Lower leg skin (tissue), 3 donors: ENCODE data around the gene DRC3.

Source experiments
- CTCF ChIP-seq, 3 donors: fragments of 450-650 bp; IDR thresholded peaks; one replicate each; pipeline ENCODE4 v1.5.1; 2016; ENCODE audit warnings: antibody characterized with exemption in 3 of 3, mild to moderate bottlenecking in 3 of 3, moderate library complexity in 2 of 3
- POLR2A ChIP-seq, 2 donors: fragments of 450-650 bp; IDR thresholded peaks; one replicate each; pipeline ENCODE4 v1.6.1; 2016 to 2017; ENCODE audit warnings: antibody characterized with exemption in 2 of 2, mild to moderate bottlenecking in 1 of 2, moderate library complexity in 1 of 2

GRCh38 chr17:17934214-17934613 is 38.4 kb upstream of the DRC3 start:
- no peak for TF ChIP-seq POLR2A (IDR thresholded peaks at IDR 0.05)
- no peak for TF ChIP-seq CTCF (IDR thresholded peaks at IDR 0.05)
